Measurements from ENCODE around the gene GALNT15. TPM values are rescaled to one million over a fixed set of nuclear protein-coding genes. Genes with fewer than 3 reads are reported as not detected.

Gene GALNT15
- total RNA-seq, 2 experiments from 2014 or later, result not detected

GRCh38 chr3:16207031-16207430 lies 32.6 kb downstream of the GALNT15 start:
- ATAC-seq, result no peak
- Mint-ChIP-seq H3K27me3 (peaks cover 1% of the 10 kb centered on the region), H3K4me3 (no peak overlapping the region), H3K36me3 (ENCODE audit: low read depth) (no peaks in the 10 kb centered on the region), H3K4me1 (peaks cover 13% of the 10 kb centered on the region), H3K9me3 (ENCODE audit: low read depth) (no peaks in the 10 kb centered on the region), H3K27ac (no peak overlapping the region)
- CTCF ChIA-PET, result no interaction called here
- DNase-seq, result no peak
- intact Hi-C loops (cut with DNase I, micrococcal nuclease), result no loop called here
- POLR2A ChIA-PET, result no interaction called here

GRCh38 chr3:16211176-16211904 lies 36.9 kb downstream of the GALNT15 start:
- no peaks in the 10 kb centered on the region for H3K9me3 Mint-ChIP-seq (ENCODE audit: low read depth)
- no peak for ATAC-seq
- H3K27ac Mint-ChIP-seq, result no peak overlapping the region
- intact Hi-C loops (cut with DNase I, micrococcal nuclease), result no loop called here
- H3K4me1 Mint-ChIP-seq, result no peaks in the 10 kb centered on the region
- no peak overlapping the region for H3K4me3 Mint-ChIP-seq
- no peaks in the 10 kb centered on the region for H3K27me3 Mint-ChIP-seq
- DNase-seq, result no peak
- ChIA-PET CTCF (interaction anchor here (0.5 to 0.7 kb wide), 3 partner anchors 36 to 163 kb away, joined by 3 to 4 read pairs (median 3); no protein-coding TSS in a partner anchor), POLR2A (no interaction called here)
- no peaks in the 10 kb centered on the region for H3K36me3 Mint-ChIP-seq (ENCODE audit: low read depth)

GRCh38 chr3:16214366-16214765 lies 39.9 kb downstream of the GALNT15 start:
- H3K4me3 Mint-ChIP-seq, result no peak overlapping the region
- ATAC-seq (no peak), DNase-seq (no peak)
- POLR2A ChIA-PET, result no interaction called here
- H3K9me3 Mint-ChIP-seq (ENCODE audit: low read depth), result no peaks in the 10 kb centered on the region
- H3K27ac Mint-ChIP-seq, result no peak overlapping the region
- no peaks in the 10 kb centered on the region for H3K36me3 Mint-ChIP-seq (ENCODE audit: low read depth)
- no peaks in the 10 kb centered on the region for H3K4me1 Mint-ChIP-seq
- CTCF ChIA-PET, result no interaction called here
- no peaks in the 10 kb centered on the region for H3K27me3 Mint-ChIP-seq
- intact Hi-C loops (cut with DNase I, micrococcal nuclease), result no loop called here

- H3K27me3 Mint-ChIP-seq, result no peaks in the 10 kb centered on the region
- intact Hi-C loops (cut with DNase I, micrococcal nuclease), result no loop called here
Measured at GRCh38 chr3:16216373-16216935, 42.0 kb downstream of the GALNT15 start.

GRCh38 chr3:16219777-16220176 lies 45.3 kb downstream of the GALNT15 start:
- Mint-ChIP-seq H3K4me1 (no peaks in the 10 kb centered on the region), H3K27me3 (no peaks in the 10 kb centered on the region), H3K27ac (no peak overlapping the region), H3K9me3 (ENCODE audit: low read depth) (no peaks in the 10 kb centered on the region), H3K36me3 (ENCODE audit: low read depth) (no peaks in the 10 kb centered on the region), H3K4me3 (no peak overlapping the region)
- no peak for ATAC-seq
- intact Hi-C loops (cut with DNase I, micrococcal nuclease), result no loop called here
- DNase-seq, result no peak
- ChIA-PET POLR2A (no interaction called here), CTCF (interaction anchor here (0.8 kb wide), 1 partner anchor 116 kb away, joined by 3 read pairs; no protein-coding TSS in a partner anchor)

More at GRCh38 chr3:16216373-16216935, 42.0 kb downstream of the GALNT15 start:
- Mint-ChIP-seq H3K27ac (no peak overlapping the region), H3K4me3 (no peak overlapping the region), H3K36me3 (ENCODE audit: low read depth) (no peaks in the 10 kb centered on the region), H3K4me1 (no peaks in the 10 kb centered on the region), H3K9me3 (ENCODE audit: low read depth) (no peaks in the 10 kb centered on the region)
- no peak for ATAC-seq
- POLR2A ChIA-PET, result no interaction called here
- no peak for DNase-seq
- CTCF ChIA-PET, result interaction anchor here (1.0 kb wide), 1 partner anchor 37 kb away, joined by 3 read pairs; no protein-coding TSS in a partner anchor

- intact Hi-C loops (cut with DNase I, micrococcal nuclease), result no loop called here
Measured at GRCh38 chr3:16221990-16222389, 47.5 kb downstream of the GALNT15 start.

GRCh38 chr3:16222547-16222946 lies 48.1 kb downstream of the GALNT15 start:
- H3K36me3 Mint-ChIP-seq (ENCODE audit: low read depth), result no peaks in the 10 kb centered on the region
- ATAC-seq, result no peak
- no peaks in the 10 kb centered on the region for H3K27me3 Mint-ChIP-seq
- H3K27ac Mint-ChIP-seq, result no peak overlapping the region
- ChIA-PET POLR2A (interaction anchor here (0.7 kb wide), 1 partner anchor 244 kb away, joined by 4 read pairs; no protein-coding TSS in a partner anchor), CTCF (no interaction called here)
- H3K4me3 Mint-ChIP-seq, result no peak overlapping the region
- intact Hi-C loops (cut with DNase I, micrococcal nuclease), result no loop called here
- DNase-seq, result no peak
- no peaks in the 10 kb centered on the region for H3K4me1 Mint-ChIP-seq
- H3K9me3 Mint-ChIP-seq (ENCODE audit: low read depth), result peaks cover 2% of the 10 kb centered on the region

More at GRCh38 chr3:16221990-16222389, 47.5 kb downstream of the GALNT15 start:
- Mint-ChIP-seq H3K27ac (no peak overlapping the region), H3K4me1 (no peaks in the 10 kb centered on the region), H3K36me3 (ENCODE audit: low read depth) (no peaks in the 10 kb centered on the region), H3K9me3 (ENCODE audit: low read depth) (peaks cover 2% of the 10 kb centered on the region), H3K4me3 (no peak overlapping the region), H3K27me3 (no peaks in the 10 kb centered on the region)
- ChIA-PET POLR2A (interaction anchor here (0.7 kb wide), 1 partner anchor 244 kb away, joined by 4 read pairs; no protein-coding TSS in a partner anchor), CTCF (interaction anchor here (0.7 to 1.2 kb wide), 2 partner anchors 22 to 75 kb away, joined by 3 read pairs; no protein-coding TSS in a partner anchor)
- ATAC-seq (no peak), DNase-seq (no peak)

- Mint-ChIP-seq H3K27me3 (no peaks in the 10 kb centered on the region), H3K4me1 (no peaks in the 10 kb centered on the region), H3K4me3 (no peak overlapping the region), H3K27ac (no peak overlapping the region), H3K9me3 (ENCODE audit: low read depth) (peaks cover 2% of the 10 kb centered on the region), H3K36me3 (ENCODE audit: low read depth) (no peaks in the 10 kb centered on the region)
- ATAC-seq, result no peak
- ChIA-PET CTCF (no interaction called here), POLR2A (no interaction called here)
- no peak for DNase-seq
- intact Hi-C loops (cut with DNase I, micrococcal nuclease), result no loop called here
Measured at GRCh38 chr3:16224325-16224724, 49.8 kb downstream of the GALNT15 start.

- H3K36me3 Mint-ChIP-seq (ENCODE audit: low read depth), result no peaks in the 10 kb centered on the region
- no peaks in the 10 kb centered on the region for H3K4me1 Mint-ChIP-seq
- no peaks in the 10 kb centered on the region for H3K27me3 Mint-ChIP-seq
- DNase-seq, result no peak
- no peak for ATAC-seq
- CTCF ChIA-PET, result interaction anchor here (1.1 to 1.4 kb wide), 3 partner anchors 17 to 47 kb away, joined by 3 to 7 read pairs (median 4); no protein-coding TSS in a partner anchor
- intact Hi-C loops (cut with DNase I, micrococcal nuclease), result no loop called here
- peaks cover 2% of the 10 kb centered on the region for H3K9me3 Mint-ChIP-seq (ENCODE audit: low read depth)
- POLR2A ChIA-PET, result no interaction called here
- no peak overlapping the region for H3K4me3 Mint-ChIP-seq
- H3K27ac Mint-ChIP-seq, result no peak overlapping the region
Measured at GRCh38 chr3:16227566-16227965, 53.1 kb downstream of the GALNT15 start.

GRCh38 chr3:16229681-16230080 lies 55.2 kb downstream of the GALNT15 start:
- H3K27me3 Mint-ChIP-seq, result peaks cover 6% of the 10 kb centered on the region
- POLR2A ChIA-PET, result no interaction called here
- CTCF ChIA-PET, result no interaction called here
- no peaks in the 10 kb centered on the region for H3K4me1 Mint-ChIP-seq
- no peak for DNase-seq
- peaks cover 2% of the 10 kb centered on the region for H3K9me3 Mint-ChIP-seq (ENCODE audit: low read depth)
- intact Hi-C loops (cut with DNase I, micrococcal nuclease), result no loop called here
- no peak overlapping the region for H3K27ac Mint-ChIP-seq
- no peaks in the 10 kb centered on the region for H3K36me3 Mint-ChIP-seq (ENCODE audit: low read depth)
- H3K4me3 Mint-ChIP-seq, result no peak overlapping the region
- ATAC-seq, result no peak

GRCh38 chr3:16231983-16232382 lies 57.5 kb downstream of the GALNT15 start:
- Mint-ChIP-seq H3K4me3 (no peak overlapping the region), H3K9me3 (ENCODE audit: low read depth) (no peaks in the 10 kb centered on the region), H3K27ac (no peak overlapping the region), H3K36me3 (ENCODE audit: low read depth) (no peaks in the 10 kb centered on the region), H3K27me3 (peaks cover 6% of the 10 kb centered on the region), H3K4me1 (no peaks in the 10 kb centered on the region)
- POLR2A ChIA-PET, result no interaction called here
- CTCF ChIA-PET, result interaction anchor here (0.9 to 1.3 kb wide), 2 partner anchors 10 to 12 kb away, joined by 3 to 5 read pairs; no protein-coding TSS in a partner anchor
- ATAC-seq (no peak), DNase-seq (no peak)
- intact Hi-C loops (cut with DNase I, micrococcal nuclease), result no loop called here

- Mint-ChIP-seq H3K9me3 (ENCODE audit: low read depth) (no peaks in the 10 kb centered on the region), H3K36me3 (ENCODE audit: low read depth) (no peaks in the 10 kb centered on the region), H3K4me3 (no peak overlapping the region), H3K27ac (no peak overlapping the region), H3K4me1 (no peaks in the 10 kb centered on the region), H3K27me3 (peaks cover 6% of the 10 kb centered on the region)
- ChIA-PET POLR2A (interaction anchor here (0.7 kb wide), 1 partner anchor 77 kb away, joined by 4 read pairs; no protein-coding TSS in a partner anchor), CTCF (interaction anchor here (0.9 kb wide), 1 partner anchor 10 kb away, joined by 3 read pairs; no protein-coding TSS in a partner anchor)
- intact Hi-C loops (cut with DNase I, micrococcal nuclease), result no loop called here
- DNase-seq, result no peak
- no peak for ATAC-seq
Measured at GRCh38 chr3:16233806-16234205, 59.3 kb downstream of the GALNT15 start.

All from activated CD4-positive, alpha-beta T cell treated with anti-CD3 and anti-CD28 coated beads for 36 hours (primary cell).